H9 (cell line): ENCODE results near the gene PLPP1. TPM values are rescaled to one million over a fixed set of nuclear protein-coding genes. Genes with fewer than 3 reads are reported as not detected.

Experiments used
- DNase-seq: peaks from one replicate; pipeline ENCODE4 v3.0.0-alpha.2; 2017
- H2AFZ ChIP-seq: one replicate; pipeline ENCODE4 v1.6.1; 2013; ENCODE audit warnings: mild to moderate bottlenecking, low read length, control low read depth, moderate library complexity
- H2AK5ac ChIP-seq: 2 replicates; pipeline ENCODE4 v1.6.1; 2013; ENCODE audit warnings: low read length, control low read depth, mixed read lengths; ENCODE audit not compliant: insufficient read length
- H2BK120ac ChIP-seq: one replicate; pipeline ENCODE4 v1.6.1; 2013; ENCODE audit warnings: low read depth, mild to moderate bottlenecking, low read length, control low read depth, inconsistent platforms; ENCODE audit not compliant: poor library complexity, severe bottlenecking
- H2BK12ac ChIP-seq: 2 replicates; pipeline ENCODE4 v1.6.1; 2013; ENCODE audit warnings: low read length, control low read depth, mixed read lengths, low read depth; ENCODE audit not compliant: insufficient read length
- H2BK15ac ChIP-seq: 2 replicates; pipeline ENCODE4 v1.6.1; 2013; ENCODE audit warnings: low read depth, low read length, control low read depth
- H2BK20ac ChIP-seq: one replicate; pipeline ENCODE4 v1.6.1; 2013; ENCODE audit warnings: low read depth, mild to moderate bottlenecking, low read length, control low read depth, inconsistent platforms; ENCODE audit not compliant: poor library complexity, severe bottlenecking
- H2BK5ac ChIP-seq: 2 replicates; pipeline ENCODE4 v1.6.1; 2013; ENCODE audit warnings: low read length, control low read depth, mixed read lengths; ENCODE audit not compliant: insufficient read length
- H3K14ac ChIP-seq: 2 replicates; pipeline ENCODE4 v1.6.1; 2013; ENCODE audit warnings: low read length, control low read depth; ENCODE audit not compliant: insufficient read depth
- H3K18ac ChIP-seq: 2 replicates; pipeline ENCODE4 v1.6.1; 2013; ENCODE audit warnings: low read depth, mild to moderate bottlenecking, mixed read lengths, low read length, control low read depth; ENCODE audit not compliant: insufficient read length
- H3K23ac ChIP-seq: 2 replicates; pipeline ENCODE4 v1.6.1; 2013; ENCODE audit warnings: low read length, control low read depth, mixed read lengths, low read depth; ENCODE audit not compliant: insufficient read length
- H3K23me2 ChIP-seq: 2 replicates; pipeline ENCODE4 v1.6.1; 2013; ENCODE audit warnings: low read depth, mild to moderate bottlenecking, mixed read lengths, low read length, control low read depth; ENCODE audit not compliant: insufficient read length, poor library complexity, severe bottlenecking
- H3K27ac ChIP-seq: 2 replicates; pipeline ENCODE4 v1.5.1; 2013; ENCODE audit warnings: low read length, control low read depth, mixed read lengths, low read depth; ENCODE audit not compliant: insufficient read length
- H3K27me3 ChIP-seq: 2 replicates; pipeline ENCODE4 v1.6.1; 2013; ENCODE audit warnings: low read length, control low read depth, inconsistent platforms; ENCODE audit not compliant: insufficient read depth
- H3K4ac ChIP-seq: 2 replicates; pipeline ENCODE4 v1.6.1; 2013; ENCODE audit warnings: low read depth, mild to moderate bottlenecking, control low read depth, inconsistent platforms, low read length, moderate library complexity
- H3K4me1 ChIP-seq: 2 replicates; pipeline ENCODE4 v1.6.1; 2013; ENCODE audit warnings: low read length, control low read depth, inconsistent platforms; ENCODE audit not compliant: insufficient read depth
- H3K4me2 ChIP-seq: 2 replicates; pipeline ENCODE4 v1.6.1; 2013; ENCODE audit warnings: low read length, control low read depth, mixed read lengths; ENCODE audit not compliant: insufficient read length, insufficient read depth
- H3K56ac ChIP-seq: 2 replicates; pipeline ENCODE4 v1.6.1; 2013; ENCODE audit warnings: low read depth, mild to moderate bottlenecking, mixed read lengths, low read length, control low read depth; ENCODE audit not compliant: insufficient read length
- H3K79me1 ChIP-seq: 2 replicates; pipeline ENCODE4 v1.6.1; 2013; ENCODE audit warnings: low read depth, mild to moderate bottlenecking, moderate library complexity, low read length, control low read depth, inconsistent platforms; ENCODE audit not compliant: insufficient read depth, poor library complexity, severe bottlenecking
- H3K79me2 ChIP-seq: 2 replicates; pipeline ENCODE4 v1.6.1; 2013; ENCODE audit warnings: low read length, control low read depth, inconsistent platforms; ENCODE audit not compliant: insufficient read depth
- H3K9ac ChIP-seq: 2 replicates; pipeline ENCODE4 v1.6.1; 2013; ENCODE audit warnings: low read length, control low read depth, mixed read lengths; ENCODE audit not compliant: insufficient read length; ENCODE audit errors: extremely low read depth
- H3K9me3 ChIP-seq: one replicate; pipeline ENCODE4 v1.6.1; 2013; ENCODE audit warnings: low read depth, low read length, inconsistent platforms; ENCODE audit not compliant: control insufficient read depth
- H3T11ph ChIP-seq: one replicate; pipeline ENCODE4 v1.6.1; 2013; ENCODE audit warnings: mild to moderate bottlenecking, low read length, control low read depth, inconsistent platforms
- H4K20me1 ChIP-seq: one replicate; pipeline ENCODE4 v1.6.1; 2013; ENCODE audit not compliant: control insufficient read depth, insufficient read length, insufficient read depth
- H4K5ac ChIP-seq: 2 replicates; pipeline ENCODE4 v1.6.1; 2013; ENCODE audit warnings: low read depth, mild to moderate bottlenecking, mixed read lengths, low read length, control low read depth; ENCODE audit not compliant: insufficient read length
- H4K8ac ChIP-seq: replicated peaks from 2 replicates; pipeline ENCODE4 v1.6.1; 2013; ENCODE audit warnings: low read length, control low read depth, mixed read lengths, low read depth; ENCODE audit not compliant: insufficient read length
- H4K91ac ChIP-seq: 2 replicates; pipeline ENCODE4 v1.6.1; 2013; ENCODE audit warnings: low read depth, mild to moderate bottlenecking, moderate library complexity, mixed read lengths, low read length, control low read depth; ENCODE audit not compliant: insufficient read length
- H3K27ac Mint-ChIP-seq, 3 experiments: 2 replicates in 2 of 3; 3 replicates in 1 of 3; pipeline ENCODE4 v1.8.0; 2020 to 2021; ENCODE audit warnings: mixed read lengths in 3 of 3, mild to moderate bottlenecking in 1 of 3, moderate library complexity in 1 of 3
- H3K27me3 Mint-ChIP-seq: 2 replicates; pipeline ENCODE4 v1.8.0; 2021; ENCODE audit warnings: low read depth, mild to moderate bottlenecking, moderate library complexity, mixed read lengths
- H3K36me3 Mint-ChIP-seq, 3 experiments: 2 replicates in 2 of 3; 3 replicates in 1 of 3; pipeline ENCODE4 v1.8.0; 2020 to 2021; ENCODE audit warnings: low read depth in 3 of 3, mixed read lengths in 3 of 3; ENCODE audit not compliant: insufficient read depth in 1 of 3
- H3K4me1 Mint-ChIP-seq, 2 experiments: 2 replicates each; pipeline ENCODE4 v1.8.0; 2020; ENCODE audit warnings: mixed read lengths in 2 of 2
- H3K4me3 Mint-ChIP-seq, 2 experiments: 2 replicates in 1 of 2; 3 replicates in 1 of 2; pipeline ENCODE4 v1.8.0; 2020 to 2021; ENCODE audit warnings: mild to moderate bottlenecking in 2 of 2, mixed read lengths in 2 of 2, moderate library complexity in 1 of 2
- H3K9me3 Mint-ChIP-seq, 2 experiments: 2 replicates in 1 of 2; 3 replicates in 1 of 2; pipeline ENCODE4 v1.8.0; 2020; ENCODE audit warnings: mild to moderate bottlenecking in 2 of 2, mixed read lengths in 2 of 2, moderate library complexity in 1 of 2
- WGBS: extraction: QIAGEN DNeasy Blood & Tissue Kit; methylation state at CpG from one replicate; pipeline ENCODE4 v1.1.7; 2013; ENCODE audit warnings: missing lambda C conversion rate, low lambda C conversion rate, mixed read lengths; ENCODE audit not compliant: insufficient read length; ENCODE audit errors: extremely low coverage; 5-methylcytosine and 5-hydroxymethylcytosine counted together
- total RNA-seq: library from RNA; stranded (reverse); gene quantifications from 2 replicates; pipeline ENCODE4 v1.2.1, GENCODE V29; 2021
- TF ChIP-seq, protein P1 (sequence below): fragments of 200-600 bp; sonication (generic); conservative IDR thresholded peaks from 3 replicates; pipeline ENCODE4 v1.8.0; 2021; ENCODE audit warnings: antibody characterized with exemption, mild to moderate bottlenecking

PLPP1 gene
- total RNA-seq, 1 experiment from 2014 or later: 85.9 TPM

DNA sequence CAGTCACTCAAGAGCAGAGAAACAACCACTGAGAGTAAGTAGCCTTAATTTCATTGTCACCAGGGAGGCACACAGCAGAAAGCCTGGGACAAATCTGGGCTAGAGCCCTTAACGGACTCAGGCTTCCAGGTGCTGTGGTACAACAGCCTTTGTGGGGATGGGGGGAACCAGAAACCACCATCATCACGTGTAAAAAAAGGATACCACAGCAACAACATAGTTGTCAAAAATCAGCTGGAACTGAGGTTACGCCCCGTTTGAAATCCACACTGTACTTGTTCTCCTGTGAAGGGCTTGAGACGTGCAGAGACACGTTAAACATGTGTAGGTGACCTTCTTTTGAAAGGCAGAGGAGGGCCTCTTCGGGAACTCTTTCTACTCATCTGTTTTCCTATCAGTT is 16.6 kb upstream of the PLPP1 start:
- Mint-ChIP-seq H3K36me3 (no peaks in the 10 kb centered on the region), H3K4me3 (no peak overlapping the region), H3K4me1 (peaks cover 17 to 25% of the 10 kb centered on the region in 2 experiments), H3K27me3 (no peaks in the 10 kb centered on the region), H3K9me3 (no peaks in the 10 kb centered on the region), H3K27ac (no peak overlapping the region)
- no peak overlapping the region for H2BK20ac ChIP-seq
- no peaks in the 10 kb centered on the region for H3K9me3 ChIP-seq
- no peak overlapping the region for H2BK15ac ChIP-seq
- H2BK12ac ChIP-seq: no peak overlapping the region
- H3K14ac ChIP-seq: no peak overlapping the region
- H4K5ac ChIP-seq: no peak overlapping the region
- no peak overlapping the region for H3K18ac ChIP-seq
- H4K8ac ChIP-seq: no peak overlapping the region
- no peak for DNase-seq
- H3K56ac ChIP-seq: no peak overlapping the region
- H3T11ph ChIP-seq: no peak overlapping the region
- H3K4me1 ChIP-seq: no peaks in the 10 kb centered on the region; the same call in 1 of the 2 replicates
- WGBS: no CpG with 5 or more reads among the region's 7 CpGs
- no peaks in the 10 kb centered on the region for H3K79me1 ChIP-seq
- no peak overlapping the region for H3K23ac ChIP-seq
- H4K91ac ChIP-seq: no peak overlapping the region
- no peaks in the 10 kb centered on the region; the same call in 1 of the 2 replicates for H3K27me3 ChIP-seq
- no peak overlapping the region for H3K4me2 ChIP-seq
- H2BK5ac ChIP-seq: no peak overlapping the region
- H2AFZ ChIP-seq: no peak overlapping the region
- H2AK5ac ChIP-seq: no peak overlapping the region
- H3K9ac ChIP-seq: no peak overlapping the region
- no peaks in the 10 kb centered on the region for H3K79me2 ChIP-seq
- no peak overlapping the region for H3K27ac ChIP-seq
- no peaks in the 10 kb centered on the region for H4K20me1 ChIP-seq
- no peak overlapping the region for H2BK120ac ChIP-seq
- no peak overlapping the region for H3K4ac ChIP-seq
- H3K23me2 ChIP-seq: no peaks in the 10 kb centered on the region
- TF ChIP-seq, protein P1, sequence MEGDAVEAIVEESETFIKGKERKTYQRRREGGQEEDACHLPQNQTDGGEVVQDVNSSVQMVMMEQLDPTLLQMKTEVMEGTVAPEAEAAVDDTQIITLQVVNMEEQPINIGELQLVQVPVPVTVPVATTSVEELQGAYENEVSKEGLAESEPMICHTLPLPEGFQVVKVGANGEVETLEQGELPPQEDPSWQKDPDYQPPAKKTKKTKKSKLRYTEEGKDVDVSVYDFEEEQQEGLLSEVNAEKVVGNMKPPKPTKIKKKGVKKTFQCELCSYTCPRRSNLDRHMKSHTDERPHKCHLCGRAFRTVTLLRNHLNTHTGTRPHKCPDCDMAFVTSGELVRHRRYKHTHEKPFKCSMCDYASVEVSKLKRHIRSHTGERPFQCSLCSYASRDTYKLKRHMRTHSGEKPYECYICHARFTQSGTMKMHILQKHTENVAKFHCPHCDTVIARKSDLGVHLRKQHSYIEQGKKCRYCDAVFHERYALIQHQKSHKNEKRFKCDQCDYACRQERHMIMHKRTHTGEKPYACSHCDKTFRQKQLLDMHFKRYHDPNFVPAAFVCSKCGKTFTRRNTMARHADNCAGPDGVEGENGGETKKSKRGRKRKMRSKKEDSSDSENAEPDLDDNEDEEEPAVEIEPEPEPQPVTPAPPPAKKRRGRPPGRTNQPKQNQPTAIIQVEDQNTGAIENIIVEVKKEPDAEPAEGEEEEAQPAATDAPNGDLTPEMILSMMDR: no peak
